Measurements from ENCODE around the gene SCARB1.

DNA sequence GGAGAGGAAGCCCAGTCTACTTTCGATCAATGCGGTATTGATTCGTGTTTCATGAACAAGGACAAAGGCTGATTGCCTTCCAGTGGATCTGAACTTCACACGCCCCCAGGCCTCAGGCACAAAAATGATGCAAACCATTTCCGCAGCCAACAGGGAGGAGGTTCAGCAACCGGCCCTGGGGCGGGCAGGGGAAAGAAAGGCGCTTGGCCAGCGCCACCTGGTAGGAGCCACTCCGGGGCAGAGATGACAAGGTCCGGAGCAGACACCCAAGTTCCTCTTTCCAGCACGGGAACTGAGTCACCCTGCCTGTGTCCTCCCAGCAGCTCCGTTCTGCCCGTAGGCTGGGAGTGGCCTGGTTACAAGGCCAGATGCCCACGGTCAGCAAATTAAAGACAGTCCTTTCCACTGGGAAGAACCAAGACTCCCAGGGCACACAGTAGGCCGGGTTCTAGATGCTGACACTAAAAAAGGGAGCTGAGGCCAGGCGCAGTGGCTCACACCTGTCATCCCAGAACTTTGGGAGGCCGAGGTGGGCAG, 136.3 kb downstream of the SCARB1 start:
- TF ChIP-seq, protein P1, sequence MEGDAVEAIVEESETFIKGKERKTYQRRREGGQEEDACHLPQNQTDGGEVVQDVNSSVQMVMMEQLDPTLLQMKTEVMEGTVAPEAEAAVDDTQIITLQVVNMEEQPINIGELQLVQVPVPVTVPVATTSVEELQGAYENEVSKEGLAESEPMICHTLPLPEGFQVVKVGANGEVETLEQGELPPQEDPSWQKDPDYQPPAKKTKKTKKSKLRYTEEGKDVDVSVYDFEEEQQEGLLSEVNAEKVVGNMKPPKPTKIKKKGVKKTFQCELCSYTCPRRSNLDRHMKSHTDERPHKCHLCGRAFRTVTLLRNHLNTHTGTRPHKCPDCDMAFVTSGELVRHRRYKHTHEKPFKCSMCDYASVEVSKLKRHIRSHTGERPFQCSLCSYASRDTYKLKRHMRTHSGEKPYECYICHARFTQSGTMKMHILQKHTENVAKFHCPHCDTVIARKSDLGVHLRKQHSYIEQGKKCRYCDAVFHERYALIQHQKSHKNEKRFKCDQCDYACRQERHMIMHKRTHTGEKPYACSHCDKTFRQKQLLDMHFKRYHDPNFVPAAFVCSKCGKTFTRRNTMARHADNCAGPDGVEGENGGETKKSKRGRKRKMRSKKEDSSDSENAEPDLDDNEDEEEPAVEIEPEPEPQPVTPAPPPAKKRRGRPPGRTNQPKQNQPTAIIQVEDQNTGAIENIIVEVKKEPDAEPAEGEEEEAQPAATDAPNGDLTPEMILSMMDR (IDR thresholded peaks at IDR 0.05; ENCODE audit: insufficient read depth, low read depth, low read length): no peak
- TF ChIP-seq EZH2 (IDR thresholded peaks at IDR 0.05; ENCODE audit: insufficient read depth, low read length): no peak

Data from astrocyte (in vitro differentiated cells and primary cell).